Erythroblast (primary cell): ENCODE measurements around the gene CWH43.

ENCODE experiments used
- GATA1 ChIP-seq: IDR thresholded peaks from 2 replicates; pipeline ENCODE4 v1.6.1; 2011; ENCODE audit warnings: low read depth, mild to moderate bottlenecking, control low read depth, low read length, moderate library complexity
- POLR2A ChIP-seq: IDR thresholded peaks from 2 replicates; pipeline ENCODE4 v1.6.1; 2011; ENCODE audit warnings: mild to moderate bottlenecking, low read length

DNA sequence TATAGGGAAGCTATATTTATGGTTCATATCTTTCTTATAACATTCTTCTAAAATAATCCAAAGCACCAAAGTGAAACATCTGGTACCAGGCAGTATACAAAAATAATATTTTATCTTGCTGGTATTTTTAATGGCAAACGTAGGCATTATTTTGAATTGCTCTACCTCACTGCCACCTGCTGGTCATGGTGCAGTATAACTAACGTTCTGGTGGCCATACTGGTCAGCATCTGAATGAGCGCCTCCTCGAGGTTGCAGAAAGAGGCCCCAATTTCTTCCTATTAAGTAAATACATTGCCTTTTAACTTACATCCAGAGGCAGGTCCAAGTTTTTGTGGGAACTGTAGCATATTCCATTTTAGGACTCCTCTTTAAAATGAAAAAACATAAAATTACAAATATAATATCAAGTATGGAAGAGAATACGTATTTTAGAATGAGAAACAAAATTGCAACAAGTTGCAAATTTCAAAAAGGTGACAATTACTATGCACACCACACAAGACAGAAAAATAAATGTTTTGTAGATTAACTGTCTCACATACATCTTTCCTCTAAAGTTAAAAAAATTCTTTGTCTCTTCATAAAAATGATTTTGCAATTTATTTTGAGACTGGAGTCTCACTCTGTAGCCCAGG is 22.9 kb upstream of the CWH43 start:
- TF ChIP-seq POLR2A = no peak
- TF ChIP-seq GATA1 = no peak
